Stimulated activated CD4-positive, alpha-beta T cell treated with anti-CD3 and anti-CD28 coated beads, TNF-alpha, amount 100 ng/mL, for 1 hour (primary cell): ENCODE data around the gene ADNP2.

Experiments used
- DNase-seq, 3 donors: peaks; one replicate each; pipeline ENCODE4 v3.0.0-alpha.2; 2020; ENCODE audit warnings: low read depth in 3 of 3, low spot score in 1 of 3

The ADNP2 gene

DNA sequence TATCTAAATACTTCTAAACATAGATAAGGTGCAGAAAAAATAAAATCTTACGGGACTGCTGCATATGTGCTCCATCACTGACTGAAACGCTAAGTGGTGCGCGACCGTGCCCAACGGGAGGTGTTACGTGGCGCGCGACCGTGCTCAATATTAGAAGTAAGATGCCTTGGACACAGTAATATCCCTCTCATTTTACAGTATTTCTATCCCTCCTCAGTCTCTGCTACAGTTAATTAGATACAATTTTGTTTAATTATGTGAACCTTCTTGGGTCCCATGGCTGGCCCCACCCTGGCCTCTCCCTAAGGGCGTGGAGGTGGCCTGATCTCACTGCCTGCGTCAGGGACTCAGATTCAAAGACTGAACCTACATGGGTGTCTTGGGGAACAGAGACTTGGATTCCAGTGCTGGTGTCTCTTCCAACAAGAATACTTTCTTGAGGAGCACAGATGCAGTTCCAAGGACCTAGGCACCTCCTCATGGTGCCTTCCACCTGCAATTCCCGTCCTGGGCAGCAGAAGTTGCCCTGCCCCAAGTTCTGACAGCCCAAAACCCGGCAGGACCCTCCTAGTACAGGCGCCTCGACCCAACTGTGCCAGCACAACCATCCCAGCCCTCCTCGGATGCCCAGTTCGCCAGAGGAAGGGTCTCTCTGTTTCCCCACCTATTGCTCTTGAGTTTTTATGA lies 79.0 kb downstream of the ADNP2 start:
- no peak for DNase-seq

DNA sequence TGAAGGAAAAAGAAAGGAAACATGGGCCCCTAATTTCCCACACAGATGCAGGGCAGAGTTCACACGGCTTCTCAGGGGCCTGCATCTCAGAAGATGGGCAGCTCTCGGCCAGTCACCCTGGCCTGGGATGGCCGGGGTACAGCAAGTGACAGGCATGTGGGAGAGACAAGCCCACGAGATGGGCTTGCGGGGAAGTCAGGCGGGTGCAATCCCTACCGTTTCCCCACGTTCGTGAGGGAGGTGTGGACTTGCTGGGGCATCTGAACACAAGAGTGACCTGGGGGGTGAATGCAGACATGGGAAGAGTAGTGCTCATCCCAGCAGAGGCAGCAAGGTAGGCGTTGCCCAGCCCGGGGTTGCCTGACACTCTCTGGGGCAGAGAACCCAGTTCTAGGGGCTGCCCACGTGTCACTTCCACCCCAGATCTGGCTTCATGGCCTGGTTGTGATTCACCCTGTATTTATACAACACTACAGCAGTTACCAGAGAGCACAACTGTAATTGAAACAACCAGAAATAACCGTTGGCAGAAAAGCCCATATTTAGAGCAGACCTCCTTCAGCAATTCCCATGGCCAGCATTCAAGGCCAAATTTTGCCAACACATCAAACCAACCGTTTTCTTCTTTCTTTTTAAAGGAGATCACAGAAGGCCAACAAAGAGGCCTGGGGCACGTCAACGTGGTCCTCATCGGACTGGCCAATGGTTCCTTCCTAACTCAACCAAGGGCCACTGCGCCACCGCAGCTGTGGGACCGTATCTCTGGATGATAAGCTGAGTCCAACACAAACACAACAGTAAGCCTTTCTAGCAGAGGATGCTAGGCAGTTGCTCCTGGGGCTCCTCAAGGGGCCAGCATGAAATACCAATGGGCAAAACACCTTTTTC lies 79.8 kb downstream of the ADNP2 start:
- no peak for DNase-seq

DNA sequence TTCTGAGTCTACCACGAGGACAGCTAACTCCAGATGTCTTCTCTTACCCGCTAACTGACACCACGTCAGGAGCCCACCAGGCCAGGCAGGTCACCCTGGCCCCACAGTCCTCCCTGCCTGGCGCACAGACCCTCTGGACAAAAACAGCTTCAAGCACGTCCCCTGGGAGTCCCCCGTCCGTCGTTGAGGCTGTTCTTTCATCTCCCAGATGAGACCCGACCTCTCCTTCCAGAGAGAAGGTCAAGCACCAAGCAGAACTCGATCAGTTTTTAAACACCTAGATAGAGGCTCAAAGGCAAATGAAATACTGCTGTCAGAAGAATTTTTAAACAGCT lies 80.4 kb downstream of the ADNP2 start:
- no peak for DNase-seq
